Gastrocnemius medialis (tissue), 4 donors: ENCODE results near the gene NTN1.

ENCODE experiments used
- CTCF ChIP-seq, 5 experiments: fragments of 450-650 bp in 3 of 5; fragments of 200-600 bp in 2 of 5; sonication (generic) in 2 of 5; IDR thresholded peaks in 4 of 5; conservative IDR thresholded peaks in 1 of 5; 1 replicate in 4 of 5; 2 replicates in 1 of 5; pipeline ENCODE4 v1.5.1; 2016 to 2019; ENCODE audit warnings: antibody characterized with exemption in 5 of 5, mild to moderate bottlenecking in 3 of 5, moderate library complexity in 3 of 5
- POLR2A ChIP-seq, 2 donors: fragments of 450-650 bp; IDR thresholded peaks; one replicate each; pipeline ENCODE4 v1.6.1; 2017; ENCODE audit warnings: antibody characterized with exemption in 2 of 2, mild to moderate bottlenecking in 2 of 2, moderate library complexity in 2 of 2

GRCh38 chr17:9235346-9235745, 214.0 kb downstream of the NTN1 start:
- no peak for TF ChIP-seq CTCF (IDR thresholded peaks at IDR 0.05 in 4 of 5, conservative IDR thresholded peaks at IDR 0.05 in 1 of 5)
- TF ChIP-seq POLR2A (IDR thresholded peaks at IDR 0.05) = no peak
